Activated B cell treated with CpG ODN at 0.5 μM for 24 hours (primary cell): ENCODE results near the gene GRIP1. TPM values are rescaled to one million over a fixed set of nuclear protein-coding genes. Genes with fewer than 3 reads are reported as not detected.

Experiments used
- ATAC-seq: fragments of 200-7000 bp; cut with Tn5 transposase; one replicate; pipeline ENCODE4 v1.10.0; 2021; ENCODE audit warnings: low read depth, mild to moderate bottlenecking, moderate library complexity
- CTCF ChIA-PET: fragments of 350-600 bp; sonication (Branson Sonifier 250); formaldehyde crosslinking; loops from one replicate; lab custom pipeline; 2021; ENCODE audit warnings: antibody characterized with exemption; lab: Charles Lee
- POLR2A ChIA-PET: fragments of 350-600 bp; sonication (Branson Sonifier 250); formaldehyde crosslinking; loops from one replicate; lab custom pipeline; 2021; ENCODE audit warnings: antibody characterized with exemption; lab: Charles Lee
- DNase-seq: peaks from one replicate; pipeline ENCODE4 v3.0.0; 2022
- H3K27ac Mint-ChIP-seq: one replicate; pipeline ENCODE4 v1.8.0; 2020; ENCODE audit warnings: mixed read lengths
- H3K27me3 Mint-ChIP-seq: one replicate; pipeline ENCODE4 v1.8.0; 2021; ENCODE audit warnings: mixed read lengths
- H3K36me3 Mint-ChIP-seq: one replicate; pipeline ENCODE4 v1.8.0; 2021; ENCODE audit warnings: low read depth, mixed read lengths
- H3K4me1 Mint-ChIP-seq: one replicate; pipeline ENCODE4 v1.8.0; 2021; ENCODE audit warnings: mixed read lengths
- H3K4me3 Mint-ChIP-seq: one replicate; pipeline ENCODE4 v1.8.0; 2020; ENCODE audit warnings: mild to moderate bottlenecking, mixed read lengths
- H3K9me3 Mint-ChIP-seq: one replicate; pipeline ENCODE4 v1.8.0; 2020; ENCODE audit warnings: mixed read lengths
- intact Hi-C: fragments of 100-400 bp; cut with micrococcal nuclease; formaldehyde crosslinking; loops from one replicate; pipeline ENCODE4 v1.15.1; 2024
- total RNA-seq: library from RNA; stranded (reverse); gene quantifications from 2 replicates; pipeline ENCODE4 v1.2.3, GENCODE V29; 2022
- TF ChIP-seq, protein P1 (sequence below): fragments of 200-600 bp; IDR thresholded peaks from one replicate; pipeline ENCODE4 v1.8.0; 2022; ENCODE audit warnings: antibody characterized with exemption, mild to moderate bottlenecking

Gene GRIP1
- total RNA-seq, 1 donor from 2014 or later = 0.49 TPM

DNA sequence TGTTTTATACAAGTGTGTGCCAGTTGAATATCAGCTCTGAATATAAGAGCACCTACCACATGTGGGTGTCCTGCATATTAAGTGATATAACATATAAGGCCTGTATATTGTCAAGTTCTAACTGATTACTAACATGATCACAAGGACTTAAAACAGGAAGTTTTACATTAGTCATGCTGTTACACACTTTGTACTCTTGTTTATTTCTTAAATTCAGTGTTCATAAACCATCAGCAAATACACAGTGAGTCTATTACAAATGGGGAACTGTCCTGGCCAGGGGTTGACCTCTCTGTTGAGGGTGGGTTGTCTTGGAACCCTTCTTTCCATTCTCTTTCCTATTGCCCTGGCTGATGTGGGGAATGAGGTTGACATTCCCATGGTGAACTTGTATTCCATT, 357.4 kb downstream of the GRIP1 start:
- Mint-ChIP-seq H3K27me3 (no peaks in the 10 kb centered on the region), H3K4me1 (peaks cover 1% of the 10 kb centered on the region), H3K27ac (no peak overlapping the region), H3K4me3 (no peak overlapping the region), H3K9me3 (no peaks in the 10 kb centered on the region), H3K36me3 (peaks cover 60% of the 10 kb centered on the region)
- DNase-seq (no peak), ATAC-seq (no peak)
- intact Hi-C loops = no loop called here
- POLR2A ChIA-PET = no interaction called here
- TF ChIP-seq, protein P1, sequence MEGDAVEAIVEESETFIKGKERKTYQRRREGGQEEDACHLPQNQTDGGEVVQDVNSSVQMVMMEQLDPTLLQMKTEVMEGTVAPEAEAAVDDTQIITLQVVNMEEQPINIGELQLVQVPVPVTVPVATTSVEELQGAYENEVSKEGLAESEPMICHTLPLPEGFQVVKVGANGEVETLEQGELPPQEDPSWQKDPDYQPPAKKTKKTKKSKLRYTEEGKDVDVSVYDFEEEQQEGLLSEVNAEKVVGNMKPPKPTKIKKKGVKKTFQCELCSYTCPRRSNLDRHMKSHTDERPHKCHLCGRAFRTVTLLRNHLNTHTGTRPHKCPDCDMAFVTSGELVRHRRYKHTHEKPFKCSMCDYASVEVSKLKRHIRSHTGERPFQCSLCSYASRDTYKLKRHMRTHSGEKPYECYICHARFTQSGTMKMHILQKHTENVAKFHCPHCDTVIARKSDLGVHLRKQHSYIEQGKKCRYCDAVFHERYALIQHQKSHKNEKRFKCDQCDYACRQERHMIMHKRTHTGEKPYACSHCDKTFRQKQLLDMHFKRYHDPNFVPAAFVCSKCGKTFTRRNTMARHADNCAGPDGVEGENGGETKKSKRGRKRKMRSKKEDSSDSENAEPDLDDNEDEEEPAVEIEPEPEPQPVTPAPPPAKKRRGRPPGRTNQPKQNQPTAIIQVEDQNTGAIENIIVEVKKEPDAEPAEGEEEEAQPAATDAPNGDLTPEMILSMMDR = no peak
- CTCF ChIA-PET = no interaction called here

DNA sequence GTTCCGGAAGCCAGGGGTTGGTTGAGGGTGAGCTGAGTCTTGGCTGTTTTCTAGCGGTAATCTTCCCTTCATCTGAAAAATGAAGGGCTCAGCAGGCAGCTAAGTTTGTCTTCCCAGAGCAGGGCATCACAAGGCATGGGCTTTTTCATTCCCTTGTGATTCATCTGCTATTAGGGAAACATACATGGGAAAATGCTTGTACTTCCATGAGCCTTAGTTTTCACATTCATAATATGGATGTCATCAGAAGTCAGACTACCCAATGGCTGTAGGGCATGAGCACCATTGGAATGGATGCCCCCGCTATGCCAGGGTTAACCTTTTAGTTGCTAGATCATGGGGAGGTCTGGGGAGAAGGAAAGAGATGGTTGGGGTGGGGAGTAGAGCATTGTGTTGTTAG, 357.9 kb downstream of the GRIP1 start:
- H3K4me3 Mint-ChIP-seq = no peak overlapping the region
- POLR2A ChIA-PET = no interaction called here
- CTCF ChIA-PET = no interaction called here
- H3K4me1 Mint-ChIP-seq = peaks cover 1% of the 10 kb centered on the region
- H3K27me3 Mint-ChIP-seq = no peaks in the 10 kb centered on the region
- no peaks in the 10 kb centered on the region for H3K9me3 Mint-ChIP-seq
- no peak for ATAC-seq
- H3K27ac Mint-ChIP-seq = no peak overlapping the region
- H3K36me3 Mint-ChIP-seq = peaks cover 60% of the 10 kb centered on the region
- no peak for DNase-seq
- intact Hi-C loops = no loop called here
- TF ChIP-seq, protein P1 = no peak

DNA sequence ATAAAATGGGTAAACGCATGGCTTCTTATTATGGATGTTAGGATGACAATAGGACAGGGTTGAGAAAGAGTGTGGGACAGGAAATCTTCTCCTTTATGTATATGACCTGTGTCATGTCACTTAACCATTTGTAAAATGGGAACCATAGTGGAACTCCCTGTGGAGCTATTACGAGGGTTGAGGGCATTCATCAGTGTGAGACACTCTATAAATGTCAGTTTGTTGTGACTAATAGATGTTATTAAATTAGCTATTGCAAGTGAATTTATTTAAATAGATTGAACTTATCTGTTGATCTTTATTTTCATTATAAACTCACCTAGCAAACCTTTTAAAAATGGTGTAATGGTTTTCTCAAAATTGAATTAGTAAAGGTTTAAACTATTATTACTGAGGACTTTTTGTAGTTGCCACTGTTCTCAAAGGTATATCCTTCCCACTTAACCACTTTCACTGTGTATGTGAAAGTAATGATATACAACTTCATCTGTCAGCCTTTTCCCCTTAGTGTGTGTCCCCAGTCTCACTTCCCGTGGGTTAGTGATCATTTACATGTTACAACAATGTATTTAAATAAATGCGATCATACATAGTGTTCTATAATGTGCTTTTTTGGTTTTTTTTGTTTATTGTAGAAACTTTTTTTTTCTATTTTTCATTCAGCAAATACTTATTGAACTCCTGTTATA, 359.5 kb downstream of the GRIP1 start:
- Mint-ChIP-seq H3K4me1 (peaks cover 1% of the 10 kb centered on the region), H3K27me3 (no peaks in the 10 kb centered on the region), H3K4me3 (no peak overlapping the region), H3K36me3 (peaks cover 58% of the 10 kb centered on the region), H3K9me3 (no peaks in the 10 kb centered on the region), H3K27ac (no peak overlapping the region)
- intact Hi-C loops = no loop called here
- POLR2A ChIA-PET = interaction anchor here (0.6 kb wide), 1 partner anchor 11 kb away, joined by 4 read pairs; no protein-coding TSS in a partner anchor
- ATAC-seq = no peak
- CTCF ChIA-PET = no interaction called here
- DNase-seq = no peak
- TF ChIP-seq, protein P1 = no peak

DNA sequence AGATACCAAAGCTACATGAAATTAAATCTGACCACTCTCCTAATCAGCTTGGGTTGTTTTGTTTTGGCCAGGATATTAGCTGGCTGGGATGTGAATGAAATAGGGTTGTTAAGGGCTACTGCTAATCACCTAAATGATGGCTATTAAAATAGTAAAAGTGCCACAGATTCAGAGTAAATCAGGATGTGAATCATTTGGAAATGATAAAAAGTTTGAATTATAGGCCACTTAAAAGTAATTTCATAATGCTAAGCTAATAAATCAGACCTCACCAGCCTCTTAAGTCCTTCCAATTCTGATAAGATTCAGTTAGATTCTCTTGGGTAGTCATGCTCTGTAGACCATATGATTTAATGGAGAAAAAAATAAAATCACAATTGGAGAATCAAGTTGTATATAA, 364.6 kb downstream of the GRIP1 start:
- TF ChIP-seq, protein P1 = no peak
- peaks cover 61% of the 10 kb centered on the region for H3K36me3 Mint-ChIP-seq
- H3K9me3 Mint-ChIP-seq = no peaks in the 10 kb centered on the region
- ChIA-PET POLR2A (no interaction called here), CTCF (no interaction called here)
- H3K4me1 Mint-ChIP-seq = peaks cover 8% of the 10 kb centered on the region
- no peak overlapping the region for H3K27ac Mint-ChIP-seq
- H3K4me3 Mint-ChIP-seq = no peak overlapping the region
- ATAC-seq (no peak), DNase-seq (no peak)
- H3K27me3 Mint-ChIP-seq = no peaks in the 10 kb centered on the region
- intact Hi-C loops = no loop called here

DNA sequence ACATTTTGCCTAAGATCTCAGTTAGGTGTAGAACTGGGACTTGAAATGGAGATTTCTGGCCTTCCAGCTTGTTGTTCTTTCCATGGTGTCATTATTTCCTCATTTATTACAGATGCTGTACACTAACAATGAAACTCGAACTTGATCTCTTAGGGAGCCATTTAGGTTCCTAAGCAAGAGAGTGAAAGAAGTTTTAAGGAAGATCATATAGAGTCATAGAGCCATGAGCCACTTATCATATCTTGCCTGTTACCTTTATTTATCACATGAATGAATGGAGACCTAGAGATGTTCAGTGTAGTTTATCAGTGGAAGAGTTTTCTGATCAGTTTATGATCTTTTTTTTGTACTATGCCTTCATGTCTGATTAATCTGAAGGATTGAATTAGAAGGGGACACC, 366.7 kb downstream of the GRIP1 start:
- CTCF ChIA-PET = no interaction called here
- H3K9me3 Mint-ChIP-seq = no peaks in the 10 kb centered on the region
- TF ChIP-seq, protein P1 = no peak
- DNase-seq = no peak
- H3K27ac Mint-ChIP-seq = no peak overlapping the region
- no peak for ATAC-seq
- intact Hi-C loops = no loop called here
- peaks cover 7% of the 10 kb centered on the region for H3K4me1 Mint-ChIP-seq
- no peak overlapping the region for H3K4me3 Mint-ChIP-seq
- POLR2A ChIA-PET = no interaction called here
- H3K27me3 Mint-ChIP-seq = no peaks in the 10 kb centered on the region
- H3K36me3 Mint-ChIP-seq = peaks cover 57% of the 10 kb centered on the region
